ENCODE data around the gene CAMKMT. TPM values are rescaled to one million over a fixed set of nuclear protein-coding genes. Genes with fewer than 3 reads are reported as not detected.

The CAMKMT gene
- total RNA-seq, 2 donors from 2014 or later: 13.5 to 26.5 TPM

Other genes with a start within 250 kb of the CAMKMT start
- 10 to 100 TPM; 44.8 to 75.5 TPM for gene PPM1B, start 193.1 kb upstream of the CAMKMT start, total RNA-seq
- under 1 TPM in 1 of 2 donors, not detected in 1; 0.59 TPM for gene SLC3A1, start 86.5 kb upstream of the CAMKMT start, total RNA-seq
- gene PREPL, start 453 bp upstream of the CAMKMT start, total RNA-seq: 10 to 100 TPM; 19.4 to 20.3 TPM

All from natural killer cell treated with Interleukin-12 subunit alpha and Interleukin-12 subunit beta and Interleukin-15 and Interleukin-18, amount 100 ng/mL, for 72 hours (primary cell).